Medulla oblongata (tissue), 1 donor: ENCODE results near the gene ALKBH3.

ENCODE experiments used
- DNase-seq: peaks from one replicate; pipeline ENCODE4 v3.0.0-alpha.2; 2015; ENCODE audit errors: extremely low spot score

The ALKBH3 gene

GRCh38 chr11:43941257-43941994 is 60.8 kb downstream of the ALKBH3 start:
- DNase-seq: no peak

GRCh38 chr11:43942662-43943371 is 62.2 kb downstream of the ALKBH3 start:
- no peak for DNase-seq

DNA sequence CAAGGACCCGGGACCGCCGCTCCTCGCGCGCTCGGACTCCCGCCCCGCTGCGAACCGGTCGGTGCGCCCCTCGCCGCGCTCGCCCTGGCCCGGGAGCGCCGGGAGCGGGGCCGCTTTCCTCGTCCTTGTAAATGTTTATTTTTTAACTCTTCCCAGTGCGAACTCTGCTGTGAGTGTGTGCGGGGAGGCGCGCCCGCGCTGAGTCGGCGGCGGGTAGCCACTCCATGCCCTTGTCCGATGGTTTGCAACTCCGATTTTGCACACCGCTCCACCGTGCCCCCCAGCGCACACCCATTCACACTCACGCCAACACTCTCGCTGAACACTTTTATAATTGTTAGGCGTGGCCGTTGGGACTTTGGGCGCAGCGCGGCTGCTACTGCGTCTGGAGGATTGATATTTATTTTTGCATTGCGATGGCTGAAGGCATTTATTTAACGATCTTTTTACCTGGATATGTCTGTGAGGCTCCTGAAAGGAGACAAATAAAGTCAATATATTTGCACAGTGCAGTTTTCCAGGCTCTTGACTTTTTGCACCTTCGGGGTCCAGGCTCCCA is 62.8 kb downstream of the ALKBH3 start:
- DNase-seq: no peak

- no peak for DNase-seq
Observed at GRCh38 chr11:43943931-43944751, 63.5 kb downstream of the ALKBH3 start.

DNA sequence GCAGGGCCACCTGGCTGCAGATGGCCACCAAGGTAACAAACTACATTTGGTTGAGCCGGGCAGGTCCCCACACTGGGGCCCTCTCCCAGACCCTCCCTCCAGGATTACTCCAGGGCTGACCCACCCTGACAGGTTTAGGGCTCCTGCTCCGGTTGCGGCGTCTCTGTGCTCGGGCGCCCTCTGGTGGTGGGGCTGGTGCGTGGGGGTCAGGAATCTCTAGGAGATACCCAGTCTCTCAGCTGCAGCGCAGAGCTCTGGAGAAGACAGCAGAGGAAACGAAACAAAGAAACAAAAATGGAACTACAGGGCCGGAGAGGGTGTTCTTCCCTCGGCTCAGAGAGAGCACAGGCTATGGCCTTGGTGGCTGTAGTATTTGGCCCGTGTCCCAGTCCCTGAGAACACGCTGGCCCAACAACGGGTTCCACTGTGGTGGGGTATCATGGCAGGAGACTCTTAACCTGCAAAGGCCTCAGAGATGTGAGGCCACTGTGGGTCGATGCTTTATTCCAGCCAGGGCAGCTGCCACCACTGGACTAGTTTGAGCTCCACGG is 64.2 kb downstream of the ALKBH3 start:
- DNase-seq: no peak

- DNase-seq: no peak
Observed at GRCh38 chr11:43947003-43947500, 66.4 kb downstream of the ALKBH3 start.

DNA sequence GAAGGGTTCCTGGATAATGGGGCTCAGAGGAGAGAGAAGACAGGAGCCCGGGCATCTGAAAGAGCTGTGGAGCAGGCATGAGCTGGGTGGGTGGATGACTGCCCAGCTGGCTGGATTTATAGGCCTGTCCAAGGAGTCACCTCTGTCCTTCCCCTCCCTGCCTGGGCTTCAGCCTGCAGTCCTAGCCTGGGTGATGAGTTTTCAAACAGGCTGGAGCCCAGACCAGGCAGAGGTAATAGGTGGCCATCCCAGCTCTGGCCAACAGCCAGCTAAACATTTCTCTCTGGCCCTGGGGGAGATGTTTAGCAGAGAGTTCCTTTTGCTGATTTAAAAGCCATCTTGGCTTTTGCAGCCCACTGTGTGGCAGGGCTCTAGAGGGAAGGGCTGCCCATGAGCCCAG is 67.2 kb downstream of the ALKBH3 start:
- DNase-seq: no peak

GRCh38 chr11:43948341-43949225 is 68.0 kb downstream of the ALKBH3 start:
- DNase-seq: no peak

GRCh38 chr11:43950311-43950855 is 69.8 kb downstream of the ALKBH3 start:
- no peak for DNase-seq

- no peak for DNase-seq
Observed at GRCh38 chr11:43951231-43951630, 70.6 kb downstream of the ALKBH3 start.

DNA sequence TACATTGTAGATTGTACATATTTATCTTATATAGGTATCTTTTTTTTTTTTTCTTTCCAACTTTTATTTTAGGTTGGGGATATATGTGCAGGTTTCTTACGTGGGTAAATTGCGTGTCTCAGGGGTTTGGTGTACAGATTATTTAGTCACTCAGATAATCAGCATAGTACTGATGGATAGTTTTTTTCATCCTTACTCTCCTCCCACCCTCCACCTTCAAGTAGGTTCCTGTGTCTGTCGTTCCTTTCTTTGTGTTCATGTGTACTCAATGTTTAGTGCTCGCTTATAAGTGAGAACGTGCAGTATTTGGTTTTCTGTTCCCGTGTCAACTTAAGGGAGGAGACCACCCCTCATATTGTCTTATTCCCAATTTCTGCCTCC is 71.4 kb downstream of the ALKBH3 start:
- DNase-seq: no peak

DNA sequence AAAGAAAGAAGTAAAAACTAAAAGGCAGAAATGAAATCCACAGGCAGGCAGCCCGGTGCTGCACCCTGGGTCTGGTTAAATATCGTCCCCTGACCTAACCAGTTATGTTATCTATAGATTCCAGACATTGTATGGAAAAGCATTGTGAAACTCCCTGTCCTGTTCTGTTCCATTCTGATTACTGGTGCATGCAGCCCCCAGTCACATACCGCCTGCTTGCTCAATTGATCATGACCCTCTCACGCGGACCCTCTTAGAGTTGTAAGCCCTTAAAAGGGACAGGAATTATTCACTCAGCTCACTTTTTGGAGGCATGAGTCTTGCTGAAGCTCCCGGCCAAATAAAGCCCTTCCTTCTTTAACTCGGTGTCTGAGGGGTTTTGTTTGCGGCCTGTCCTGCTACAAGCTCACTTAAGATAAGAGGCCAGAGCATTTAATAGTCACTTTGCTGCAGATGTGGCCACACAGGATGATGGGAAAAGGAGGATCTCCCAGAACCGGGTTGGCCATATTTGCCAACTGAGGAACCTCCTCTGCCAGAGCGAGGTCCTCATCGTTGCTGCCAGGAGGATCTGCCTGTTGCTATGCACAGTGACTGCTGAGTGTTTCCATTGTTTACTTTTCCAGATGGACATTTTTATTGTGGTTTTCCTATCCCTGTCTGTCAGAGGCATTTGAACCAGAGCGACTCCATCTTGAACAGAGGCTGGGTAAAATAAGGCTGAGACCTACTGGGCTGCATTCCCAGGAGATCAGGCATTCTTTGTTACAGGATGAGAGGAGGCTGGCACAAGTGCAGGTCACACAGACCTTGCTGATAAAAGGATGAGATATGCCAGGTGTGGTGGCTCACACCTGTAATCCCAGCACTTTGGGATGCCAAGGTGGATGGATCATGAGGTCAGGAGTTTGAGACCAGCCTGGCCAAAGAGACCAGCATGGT is 72.0 kb downstream of the ALKBH3 start:
- DNase-seq: no peak

- no peak for DNase-seq
Observed at GRCh38 chr11:43953521-43953920, 72.9 kb downstream of the ALKBH3 start.

- no peak for DNase-seq
Observed at GRCh38 chr11:43954241-43954640, 73.6 kb downstream of the ALKBH3 start.

GRCh38 chr11:43955381-43956118 is 74.9 kb downstream of the ALKBH3 start:
- DNase-seq: no peak

DNA sequence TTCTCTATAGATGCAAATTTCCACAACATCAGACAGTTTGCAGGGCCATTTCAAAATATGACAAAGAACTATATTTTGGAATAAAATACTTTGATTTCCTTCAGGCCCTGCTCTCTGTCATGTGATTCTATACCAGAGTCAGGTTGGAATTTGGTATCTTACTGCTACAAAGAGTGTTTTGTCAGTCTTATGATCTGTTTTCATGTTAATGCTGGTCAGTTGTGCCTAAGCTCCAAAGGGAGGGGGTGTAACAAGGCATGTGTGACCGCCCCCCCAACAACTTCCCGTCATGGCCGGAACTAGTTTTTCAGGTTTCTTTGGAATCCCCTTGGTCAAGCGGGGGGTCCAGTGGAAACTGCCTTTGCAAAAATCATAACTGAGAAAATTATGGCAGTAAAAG is 76.9 kb downstream of the ALKBH3 start:
- DNase-seq: no peak

GRCh38 chr11:43959321-43959995 is 78.8 kb downstream of the ALKBH3 start:
- DNase-seq: no peak
